Measurements from ENCODE around the gene NAT14.
A peak's percentile ranks its signal among the peaks of the same experiment; 100 is the strongest.

The NAT14 gene

GRCh38 chr19:55472463-55472862 is 12.5 kb upstream of the NAT14 start:
- no peak for DNase-seq

DNA sequence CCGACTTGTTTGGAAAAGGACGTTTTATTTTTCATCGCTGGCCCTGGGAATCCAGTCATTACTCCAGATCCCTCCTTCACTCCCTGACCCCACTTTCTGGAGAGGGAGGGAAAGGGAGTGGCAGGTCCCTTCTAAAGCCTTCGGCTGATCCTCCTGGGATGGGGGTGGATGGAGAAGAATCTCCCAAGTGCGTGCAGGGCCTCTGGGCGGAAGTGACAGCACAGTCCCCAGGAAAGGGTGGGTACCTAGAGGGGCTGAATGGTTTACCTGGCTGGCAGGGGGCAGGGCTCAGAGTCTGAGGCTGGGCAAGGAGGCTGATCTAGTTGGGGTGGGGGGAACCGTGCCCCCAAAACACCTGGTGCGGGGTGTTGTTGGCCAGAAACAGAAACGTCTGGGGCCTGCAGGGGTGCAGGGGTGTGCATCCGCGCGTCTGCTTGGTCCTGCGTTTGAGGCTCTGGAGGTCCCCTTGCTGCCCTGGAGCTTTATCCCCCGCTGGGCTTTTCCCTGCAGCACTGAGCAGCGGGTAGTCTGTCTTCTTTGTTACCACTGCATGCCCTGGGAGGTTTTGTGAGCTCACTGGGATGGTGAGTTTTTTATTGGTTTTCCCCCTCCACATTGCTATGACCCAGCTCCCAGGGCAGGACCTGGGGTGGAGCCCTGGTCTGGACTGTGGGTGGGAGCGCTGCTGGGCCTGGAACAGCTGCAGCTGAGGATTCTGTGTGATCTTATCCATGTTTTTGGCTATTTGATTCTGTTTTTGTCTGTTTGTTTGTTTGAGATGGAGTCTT is 11.6 kb upstream of the NAT14 start:
- DNase-seq, result no peak

DNA sequence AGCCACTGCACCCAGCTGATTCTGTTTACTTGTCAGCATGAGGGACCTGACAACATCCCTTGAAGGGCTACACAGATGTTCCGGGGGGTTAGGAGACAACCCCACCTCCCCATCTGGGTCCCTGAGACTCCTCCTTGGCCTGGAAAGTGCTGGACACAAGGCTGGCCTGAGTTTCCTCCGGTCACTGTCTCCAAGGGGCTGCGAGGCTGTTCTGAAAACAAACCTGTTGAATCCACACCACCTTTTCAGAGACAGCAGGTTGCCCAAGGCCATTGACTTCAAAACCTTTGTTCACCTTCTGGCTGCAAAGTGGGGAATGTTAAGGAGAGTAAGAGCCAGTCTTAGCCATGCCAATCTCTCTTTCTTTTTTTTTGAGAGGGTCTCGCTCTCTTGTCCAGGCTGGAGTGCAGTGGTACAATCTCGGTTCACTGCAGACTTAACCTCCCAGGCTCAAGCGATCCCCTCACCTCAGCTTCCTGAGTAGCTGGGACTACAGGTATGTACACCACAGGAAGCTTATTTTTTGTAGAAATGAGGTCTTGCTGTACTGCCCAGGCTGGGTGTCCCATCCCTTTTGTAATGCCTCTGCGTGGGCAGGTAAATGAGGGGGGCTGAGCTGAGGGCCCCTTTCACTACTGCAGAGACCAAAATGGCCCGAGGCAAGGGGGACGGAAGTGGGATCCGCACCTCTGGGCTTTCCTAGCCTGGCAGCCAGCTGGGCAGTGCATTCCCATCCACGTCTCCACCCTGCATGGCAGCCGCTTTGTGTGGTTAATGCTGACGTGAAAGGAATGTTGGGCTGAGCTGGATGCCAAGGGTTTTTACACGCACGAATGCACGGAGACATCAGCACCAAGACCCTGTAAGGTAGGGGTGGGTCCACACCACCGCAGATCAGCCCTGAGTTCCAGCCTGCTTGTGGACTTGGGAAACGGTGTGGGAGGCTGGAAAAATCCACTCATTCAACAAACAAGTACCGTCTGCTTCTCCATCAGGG is 10.4 kb upstream of the NAT14 start:
- DNase-seq, result no peak

- DNase-seq, result peak; percentile 98
Observed at GRCh38 chr19:55476100-55476775, 8.8 kb upstream of the NAT14 start, which contains the start of gene ZNF628. ZNF628 (plus strand) TSS chr19:55476617; CDS start chr19:55479911, 3,294 bp downstream.

DNA sequence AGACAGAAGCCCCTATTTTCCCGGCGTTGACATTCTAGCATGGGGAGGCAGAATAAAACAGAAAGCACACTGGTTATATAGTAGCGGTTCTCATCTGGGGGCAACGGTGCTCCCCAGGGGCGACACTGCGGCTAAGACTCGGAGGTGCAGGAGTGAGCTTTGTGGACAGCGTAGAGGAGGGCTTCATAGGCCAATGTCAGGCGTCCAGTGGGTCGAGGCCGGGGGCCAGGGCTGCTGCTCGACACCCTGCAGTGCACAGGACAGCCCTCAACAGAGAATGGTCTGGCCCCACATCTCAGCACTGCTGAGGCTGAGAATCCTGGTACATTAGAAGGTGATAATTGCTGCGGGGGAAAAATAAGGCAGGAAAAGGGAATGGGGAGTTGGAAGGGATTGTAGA is 7.1 kb upstream of the NAT14 start:
- DNase-seq, result no peak

GRCh38 chr19:55478364-55478763 is 6.6 kb upstream of the NAT14 start:
- DNase-seq, result no peak

- no peak for DNase-seq
Observed at GRCh38 chr19:55479045-55479444, 5.9 kb upstream of the NAT14 start.

DNA sequence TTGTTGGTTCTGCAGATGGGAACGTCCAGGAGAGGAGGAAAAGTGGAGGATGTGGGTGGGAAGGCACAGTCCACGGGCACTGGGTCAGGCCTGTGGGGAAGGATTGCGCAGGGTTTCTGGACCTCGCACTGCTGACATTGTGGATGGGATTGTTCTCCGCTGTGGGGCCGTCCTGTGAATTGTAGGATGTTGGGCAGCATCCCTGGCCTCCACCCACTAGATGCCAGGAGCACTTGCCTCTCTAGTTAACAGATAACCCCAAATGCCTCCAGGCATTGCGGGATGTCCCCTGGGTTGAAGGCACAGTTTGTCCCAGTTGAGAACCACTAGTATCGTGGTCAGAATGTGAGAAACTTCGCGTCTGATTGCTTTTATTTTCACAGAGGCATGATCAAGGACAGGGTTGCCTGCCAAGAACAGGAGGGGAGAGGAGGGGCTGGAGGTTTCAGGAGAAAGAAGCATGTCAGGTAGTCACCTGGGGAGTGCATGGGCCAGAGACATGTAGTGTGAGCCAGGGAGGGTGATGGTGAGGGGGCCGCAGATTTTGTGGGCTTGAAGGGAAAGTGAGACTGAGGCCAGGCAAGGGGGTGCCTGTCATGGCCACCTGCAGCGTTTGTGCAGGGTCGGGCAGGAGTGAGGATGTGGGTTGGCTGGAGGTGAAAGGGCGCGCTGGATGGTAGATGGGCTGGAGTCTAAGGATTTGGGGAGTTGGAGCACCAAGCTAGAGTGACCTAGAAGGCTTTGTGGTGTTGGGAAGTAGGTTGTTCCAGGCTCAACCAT is 5.3 kb upstream of the NAT14 start:
- DNase-seq, result no peak

- DNase-seq, result no peak
Observed at GRCh38 chr19:55481148-55481793, 3.7 kb upstream of the NAT14 start.

DNA sequence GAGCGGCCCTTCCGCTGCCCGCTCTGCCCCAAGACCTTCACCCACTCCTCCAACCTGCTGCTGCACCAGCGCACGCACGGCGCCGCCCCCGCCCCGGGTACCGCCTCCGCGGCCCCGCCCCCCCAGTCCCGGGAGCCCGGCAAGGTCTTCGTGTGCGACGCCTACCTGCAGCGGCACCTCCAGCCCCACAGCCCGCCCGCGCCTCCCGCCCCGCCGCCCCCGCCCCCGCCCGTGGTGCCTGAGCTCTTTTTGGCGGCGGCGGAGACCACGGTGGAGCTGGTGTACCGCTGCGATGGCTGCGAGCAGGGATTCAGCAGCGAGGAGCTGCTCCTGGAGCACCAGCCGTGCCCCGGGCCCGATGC is 3.2 kb upstream of the NAT14 start:
- no peak for DNase-seq

GRCh38 chr19:55482156-55482961 is 2.6 kb upstream of the NAT14 start:
- DNase-seq, result no peak

DNA sequence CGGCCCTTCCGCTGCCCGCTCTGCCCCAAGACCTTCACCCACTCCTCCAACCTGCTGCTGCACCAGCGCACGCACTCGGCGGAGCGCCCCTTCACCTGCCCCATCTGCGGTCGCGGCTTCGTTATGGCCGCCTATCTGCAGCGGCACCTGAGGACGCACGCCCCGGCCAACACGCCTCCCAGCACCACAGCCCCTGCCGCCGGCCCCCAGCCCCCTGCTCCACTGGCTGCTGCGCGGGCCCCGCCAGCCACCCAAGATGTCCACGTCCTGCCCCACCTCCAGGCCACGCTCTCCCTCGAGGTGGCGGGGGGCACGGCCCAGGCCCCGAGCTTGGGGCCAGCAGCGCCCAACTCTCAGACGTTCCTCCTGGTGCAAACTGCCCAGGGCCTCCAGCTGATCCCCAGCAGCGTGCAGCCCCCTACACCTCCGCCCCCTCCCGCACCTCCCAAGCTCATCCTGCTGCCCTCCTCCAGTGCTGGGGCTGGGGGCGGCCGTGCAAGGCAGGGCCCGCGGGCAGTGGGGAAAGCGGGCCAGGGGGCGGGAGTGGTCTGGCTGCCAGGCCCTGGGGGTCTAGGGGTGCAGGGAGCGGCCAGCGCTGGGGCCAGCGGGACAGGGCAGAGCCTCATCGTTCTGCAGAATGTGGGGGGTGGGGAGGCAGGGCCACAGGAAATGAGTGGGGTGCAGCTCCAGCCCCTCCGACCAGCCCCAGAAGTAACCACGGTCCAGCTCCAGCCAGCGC is 1.9 kb upstream of the NAT14 start:
- no peak for DNase-seq

DNA sequence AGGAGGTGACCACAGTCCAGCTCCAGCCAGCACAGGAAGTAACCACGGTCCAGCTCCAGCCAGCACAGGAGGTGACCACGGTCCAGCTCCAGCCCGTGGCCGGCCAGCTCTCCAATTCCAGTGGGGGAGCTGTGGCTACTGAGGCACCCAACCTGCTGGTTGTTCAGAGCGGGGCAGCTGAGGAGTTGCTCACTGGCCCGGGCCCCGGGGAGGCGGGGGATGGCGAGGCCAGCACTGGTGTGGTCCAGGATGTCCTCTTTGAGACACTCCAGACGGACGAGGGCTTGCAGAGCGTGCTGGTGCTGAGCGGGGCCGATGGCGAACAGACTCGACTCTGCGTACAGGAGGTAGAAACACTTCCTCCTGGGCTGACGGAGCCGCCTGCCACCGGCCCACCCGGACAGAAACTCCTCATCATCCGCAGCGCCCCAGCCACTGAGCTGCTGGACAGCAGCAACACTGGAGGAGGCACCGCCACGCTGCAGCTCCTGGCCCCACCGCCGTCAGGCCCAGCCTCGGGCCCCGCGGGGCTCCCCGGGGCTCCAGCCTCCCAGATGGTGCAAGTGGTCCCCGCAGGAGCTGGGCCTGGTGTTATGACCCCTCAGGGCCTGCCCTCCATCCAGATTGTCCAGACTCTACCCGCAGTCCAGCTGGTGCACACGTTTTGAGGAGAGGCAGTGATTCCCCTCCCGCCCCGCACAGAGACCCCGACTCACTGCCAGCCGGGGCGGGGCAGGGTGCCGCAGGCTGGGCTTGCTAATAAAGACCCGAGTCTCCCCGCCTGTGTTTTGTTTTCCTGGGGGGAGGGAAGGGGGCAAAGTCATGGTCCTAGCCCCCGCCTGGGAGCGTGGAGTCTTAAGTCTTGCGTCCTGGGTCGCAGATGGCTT is 1.0 kb upstream of the NAT14 start:
- no peak for DNase-seq

GRCh38 chr19:55485439-55486011 is 537 bp downstream of the NAT14 start:
- peak; percentile 52 for DNase-seq

DNA sequence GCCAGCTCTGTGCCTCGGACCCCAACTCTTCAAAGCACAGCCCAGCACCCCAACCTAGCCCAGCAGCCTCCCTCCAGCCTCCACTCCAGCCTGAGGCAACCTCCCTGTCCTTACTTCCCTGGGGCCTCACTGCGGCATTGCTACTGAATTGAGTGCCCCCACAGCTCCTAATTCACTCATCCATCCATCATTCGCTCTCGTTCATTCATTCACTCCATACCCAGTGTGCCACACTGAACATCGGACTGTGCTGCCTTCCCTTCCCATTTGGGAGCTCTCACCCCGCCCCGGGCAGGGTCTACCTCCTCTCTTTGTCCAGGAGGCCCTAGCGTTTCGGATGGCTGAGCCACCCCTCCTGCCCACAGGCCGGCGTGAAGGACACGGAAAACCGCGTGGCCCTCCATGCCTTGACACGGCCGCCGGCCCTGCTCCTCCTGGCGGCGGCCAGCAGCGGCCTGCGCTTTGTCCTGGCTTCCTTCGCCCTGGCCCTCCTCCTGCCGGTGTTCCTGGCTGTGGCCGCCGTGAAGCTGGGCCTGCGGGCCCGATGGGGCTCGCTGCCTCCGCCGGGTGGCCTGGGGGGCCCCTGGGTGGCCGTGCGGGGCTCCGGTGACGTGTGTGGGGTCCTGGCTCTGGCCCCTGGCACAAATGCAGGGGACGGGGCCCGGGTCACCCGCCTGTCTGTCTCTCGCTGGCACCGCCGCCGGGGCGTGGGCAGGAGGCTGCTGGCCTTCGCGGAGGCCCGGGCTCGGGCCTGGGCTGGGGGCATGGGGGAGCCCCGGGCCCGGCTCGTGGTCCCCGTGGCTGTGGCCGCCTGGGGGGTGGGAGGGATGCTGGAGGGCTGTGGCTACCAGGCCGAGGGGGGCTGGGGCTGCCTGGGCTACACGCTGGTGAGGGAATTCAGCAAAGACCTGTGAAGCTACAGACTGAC is 1.3 kb downstream of the NAT14 start:
- no peak for DNase-seq

- no peak for DNase-seq
Observed at GRCh38 chr19:55486971-55487923, 2.3 kb downstream of the NAT14 start.

All from NCI-H82 (cell line).